ENCODE measurements around the gene BCKDHA.

BCKDHA gene

GRCh38 chr19:41439441-41440222 is 42.0 kb downstream of the BCKDHA start, which contains the start of gene DMAC2:
DMAC2 (minus strand) TSS chr19:41439912; CDS start chr19:41439899, 13 bp downstream.
- Histone ChIP-seq H3K27me3 (ENCODE audit: insufficient read depth, low read length, poor library complexity) (no peaks in the 10 kb centered on the region), H3K4me3 (ENCODE audit: low read depth in 1 of 2, low read length in 2 of 2) (peak within 1 kb of the TSS; percentile 29 to 75; a peak in 3 of 4 replicates), H3K4me1 (ENCODE audit: insufficient read depth, low read length) (peaks cover 21% of the 10 kb centered on the region), H3K27ac (ENCODE audit: low read length) (peak within 1 kb of the TSS; percentile 90), H3K9ac (ENCODE audit: low read depth, low read length) (peak within 1 kb of the TSS; percentile 56), H2AFZ (ENCODE audit: low read depth, low read length) (peak within 1 kb of the TSS; percentile 91), H4K20me1 (ENCODE audit: insufficient read depth, low read length) (no peaks in the 10 kb centered on the region), H3K4me2 (ENCODE audit: insufficient read depth, low read length) (peak within 1 kb of the TSS; percentile 71), H3K9me3 (ENCODE audit: insufficient read depth, low read length, severe bottlenecking) (no peaks in the 10 kb centered on the region), H3K36me3 (ENCODE audit: insufficient read depth, low read length) (peaks cover 16% of the 10 kb centered on the region), H3K79me2 (ENCODE audit: insufficient read depth, low read length) (peaks cover 16% of the 10 kb centered on the region)
- DNase-seq (peak; percentile 97), ATAC-seq (ENCODE audit: insufficient read depth, low read depth) (peak; percentile 95)
- TF ChIP-seq CTCF (IDR thresholded peaks at IDR 0.05; ENCODE audit: borderline replicate concordance, extremely low read depth, low read length, poor library complexity, severe bottlenecking) (peak; percentile 81), EZH2 (IDR thresholded peaks at IDR 0.05; ENCODE audit: borderline replicate concordance, low read depth, low read length, severe bottlenecking) (no peak)

GRCh38 chr19:41441321-41441945 is 43.8 kb downstream of the BCKDHA start:
- H3K4me2 ChIP-seq (ENCODE audit: insufficient read depth, low read length) = no peak overlapping the region
- H3K4me3 ChIP-seq (ENCODE audit: low read depth in 1 of 2, low read length in 2 of 2) = no peak overlapping the region
- H3K79me2 ChIP-seq (ENCODE audit: insufficient read depth, low read length) = peaks cover 16% of the 10 kb centered on the region
- H3K4me1 ChIP-seq (ENCODE audit: insufficient read depth, low read length) = peaks cover 21% of the 10 kb centered on the region
- no peaks in the 10 kb centered on the region for H4K20me1 ChIP-seq (ENCODE audit: insufficient read depth, low read length)
- peaks cover 12% of the 10 kb centered on the region for H3K36me3 ChIP-seq (ENCODE audit: insufficient read depth, low read length)
- H3K27ac ChIP-seq (ENCODE audit: low read length) = no peak overlapping the region
- H3K9ac ChIP-seq (ENCODE audit: low read depth, low read length) = no peak overlapping the region
- ATAC-seq (ENCODE audit: insufficient read depth, low read depth) (no peak), DNase-seq (no peak)
- no peak overlapping the region for H2AFZ ChIP-seq (ENCODE audit: low read depth, low read length)
- H3K9me3 ChIP-seq (ENCODE audit: insufficient read depth, low read length, severe bottlenecking) = no peaks in the 10 kb centered on the region
- TF ChIP-seq CTCF (IDR thresholded peaks at IDR 0.05; ENCODE audit: borderline replicate concordance, extremely low read depth, low read length, poor library complexity, severe bottlenecking) (no peak), EZH2 (IDR thresholded peaks at IDR 0.05; ENCODE audit: borderline replicate concordance, low read depth, low read length, severe bottlenecking) (no peak)
- H3K27me3 ChIP-seq (ENCODE audit: insufficient read depth, low read length, poor library complexity) = no peaks in the 10 kb centered on the region

- Histone ChIP-seq H3K36me3 (ENCODE audit: insufficient read depth, low read length) (peaks cover 6% of the 10 kb centered on the region), H3K27me3 (ENCODE audit: insufficient read depth, low read length, poor library complexity) (no peaks in the 10 kb centered on the region), H3K9me3 (ENCODE audit: insufficient read depth, low read length, severe bottlenecking) (no peaks in the 10 kb centered on the region), H3K9ac (ENCODE audit: low read depth, low read length) (no peak within 1 kb of the TSS), H3K4me2 (ENCODE audit: insufficient read depth, low read length) (no peak within 1 kb of the TSS), H3K4me3 (ENCODE audit: low read depth in 1 of 2, low read length in 2 of 2) (no peak within 1 kb of the TSS), H3K4me1 (ENCODE audit: insufficient read depth, low read length) (peaks cover 21% of the 10 kb centered on the region), H3K27ac (ENCODE audit: low read length) (no peak within 1 kb of the TSS), H3K79me2 (ENCODE audit: insufficient read depth, low read length) (peaks cover 16% of the 10 kb centered on the region), H2AFZ (ENCODE audit: low read depth, low read length) (no peak within 1 kb of the TSS), H4K20me1 (ENCODE audit: insufficient read depth, low read length) (no peaks in the 10 kb centered on the region)
- DNase-seq = no peak
- no peak for TF ChIP-seq CTCF (IDR thresholded peaks at IDR 0.05; ENCODE audit: borderline replicate concordance, extremely low read depth, low read length, poor library complexity, severe bottlenecking)
- TF ChIP-seq EZH2 (IDR thresholded peaks at IDR 0.05; ENCODE audit: borderline replicate concordance, low read depth, low read length, severe bottlenecking) = no peak
- ATAC-seq (ENCODE audit: insufficient read depth, low read depth) = no peak
Observed at GRCh38 chr19:41442473-41443355, 45.1 kb downstream of the BCKDHA start, which contains the start of gene ERICH4. ERICH4 (plus strand) TSS chr19:41443156; CDS start chr19:41443170, 14 bp downstream.
